WTC11 (cell line): ENCODE results near the gene VIPR2.

ENCODE experiments used
- GTF2I ChIP-seq: fragments of 250-450 bp; sonication (Bioruptor Pico); conservative IDR thresholded peaks from 2 replicates; pipeline ENCODE4 v1.4.0; 2021; ENCODE audit warnings: mild to moderate bottlenecking
- NR1H2 ChIP-seq: sonication (generic); formaldehyde crosslinking; IDR thresholded peaks from 2 replicates; pipeline ENCODE4 v1.9.0; 2021; ENCODE audit warnings: mild to moderate bottlenecking, moderate library complexity, missing genetic modification reagents
- NR2C2 ChIP-seq: sonication (generic); formaldehyde crosslinking; IDR thresholded peaks from 2 replicates; pipeline ENCODE4 v1.8.0; 2022; ENCODE audit warnings: mild to moderate bottlenecking, missing genetic modification reagents
- SP1 ChIP-seq: sonication (generic); formaldehyde crosslinking; conservative IDR thresholded peaks from 2 replicates; pipeline ENCODE4 v1.8.1; 2022; ENCODE audit warnings: missing genetic modification reagents
- TEAD4 ChIP-seq: sonication (generic); formaldehyde crosslinking; IDR thresholded peaks from 2 replicates; pipeline ENCODE4 v1.8.0; 2022; ENCODE audit warnings: mild to moderate bottlenecking, missing genetic modification reagents
- ZNF317 ChIP-seq: sonication (generic); formaldehyde crosslinking; IDR thresholded peaks from 2 replicates; pipeline ENCODE4 v1.8.1; 2023; ENCODE audit warnings: low read depth, mild to moderate bottlenecking, moderate library complexity, missing genetic modification reagents, borderline replicate concordance
- TF ChIP-seq, protein P1 (sequence below): fragments of 200-600 bp; IDR thresholded peaks from 2 replicates; pipeline ENCODE4 v1.8.0; 2022; ENCODE audit warnings: antibody characterized with exemption

DNA sequence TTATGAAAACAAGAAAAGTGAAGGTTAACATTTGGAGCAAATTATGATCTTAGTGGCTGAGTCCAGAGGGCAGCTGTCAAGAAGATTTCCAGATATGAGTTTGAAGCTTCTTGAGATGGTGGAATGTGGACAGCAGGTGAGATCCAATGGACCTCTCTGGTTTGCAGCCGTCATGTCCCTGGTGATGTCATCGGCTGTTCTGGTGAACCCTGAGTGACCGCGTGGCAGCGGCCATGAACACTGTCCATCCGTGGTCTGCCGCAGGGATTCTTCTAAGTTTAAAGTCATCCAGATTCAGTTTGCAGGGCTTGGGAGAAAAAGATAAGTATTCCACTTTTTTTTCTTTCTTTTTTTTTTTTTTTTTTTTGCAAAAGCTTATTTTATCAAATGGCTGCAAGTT is 15.8 kb upstream of the VIPR2 start:
- TF ChIP-seq NR2C2 (CRISPR knock-in tag) (no peak), ZNF317 (CRISPR knock-in tag) (no peak), NR1H2 (CRISPR knock-in tag) (no peak), TEAD4 (CRISPR knock-in tag) (no peak), GTF2I (CRISPR knock-in tag) (no peak), SP1 (CRISPR knock-in tag) (no peak)
- TF ChIP-seq, protein P1, sequence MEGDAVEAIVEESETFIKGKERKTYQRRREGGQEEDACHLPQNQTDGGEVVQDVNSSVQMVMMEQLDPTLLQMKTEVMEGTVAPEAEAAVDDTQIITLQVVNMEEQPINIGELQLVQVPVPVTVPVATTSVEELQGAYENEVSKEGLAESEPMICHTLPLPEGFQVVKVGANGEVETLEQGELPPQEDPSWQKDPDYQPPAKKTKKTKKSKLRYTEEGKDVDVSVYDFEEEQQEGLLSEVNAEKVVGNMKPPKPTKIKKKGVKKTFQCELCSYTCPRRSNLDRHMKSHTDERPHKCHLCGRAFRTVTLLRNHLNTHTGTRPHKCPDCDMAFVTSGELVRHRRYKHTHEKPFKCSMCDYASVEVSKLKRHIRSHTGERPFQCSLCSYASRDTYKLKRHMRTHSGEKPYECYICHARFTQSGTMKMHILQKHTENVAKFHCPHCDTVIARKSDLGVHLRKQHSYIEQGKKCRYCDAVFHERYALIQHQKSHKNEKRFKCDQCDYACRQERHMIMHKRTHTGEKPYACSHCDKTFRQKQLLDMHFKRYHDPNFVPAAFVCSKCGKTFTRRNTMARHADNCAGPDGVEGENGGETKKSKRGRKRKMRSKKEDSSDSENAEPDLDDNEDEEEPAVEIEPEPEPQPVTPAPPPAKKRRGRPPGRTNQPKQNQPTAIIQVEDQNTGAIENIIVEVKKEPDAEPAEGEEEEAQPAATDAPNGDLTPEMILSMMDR = no peak
